Endothelial cell of hepatic sinusoid (primary cell): Measurements from ENCODE around the gene ACAD9.
"Not testable (repeated sequence)": the region's sequence is repeated elsewhere in the genome, so short reads cannot be mapped to it uniquely, and the experiment has no call there.

ENCODE experiments used
- in situ Hi-C: cut with HindIII; loops from 2 replicates; pipeline ENCODE4 v1.10.0; 2017; ENCODE audit warnings: low sequenced_read_pairs

ACAD9 gene

DNA sequence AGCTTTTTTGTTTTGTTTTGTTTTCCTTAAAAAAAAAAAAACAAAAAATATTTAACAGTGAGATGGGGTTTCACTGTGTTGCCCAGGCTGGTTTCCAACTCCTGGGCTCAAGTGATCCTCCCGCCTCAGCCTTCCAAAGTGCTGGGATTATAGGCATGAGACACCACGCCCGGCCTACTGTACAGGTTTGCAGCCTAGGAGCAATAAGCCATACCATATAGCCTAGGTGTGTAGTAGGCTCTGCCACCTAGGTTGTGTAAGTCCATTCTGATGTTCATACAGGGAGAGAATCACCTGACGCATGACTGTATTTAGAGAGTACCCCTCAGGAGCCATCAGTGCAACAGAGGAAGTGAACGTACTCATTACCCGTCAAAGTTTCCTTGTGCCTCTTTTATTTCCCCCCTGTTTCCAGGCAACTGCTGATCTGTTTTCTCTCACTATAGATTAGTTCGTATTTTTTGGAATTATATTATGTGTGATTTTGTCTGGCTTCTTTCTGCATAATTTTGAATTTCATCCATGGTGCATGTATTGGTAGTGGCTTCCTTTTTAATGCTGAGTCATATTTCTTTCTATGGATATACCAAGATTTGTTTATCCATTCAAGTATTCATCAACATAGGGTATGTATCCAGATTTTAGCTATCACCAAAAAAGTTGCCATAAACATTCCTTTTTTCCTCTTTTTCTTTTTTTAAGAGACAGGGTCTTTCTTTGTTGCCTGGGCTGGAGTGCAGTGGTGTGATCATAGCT lies 9.9 kb downstream of the ACAD9 start:
- in situ Hi-C loops: no loop called here

DNA sequence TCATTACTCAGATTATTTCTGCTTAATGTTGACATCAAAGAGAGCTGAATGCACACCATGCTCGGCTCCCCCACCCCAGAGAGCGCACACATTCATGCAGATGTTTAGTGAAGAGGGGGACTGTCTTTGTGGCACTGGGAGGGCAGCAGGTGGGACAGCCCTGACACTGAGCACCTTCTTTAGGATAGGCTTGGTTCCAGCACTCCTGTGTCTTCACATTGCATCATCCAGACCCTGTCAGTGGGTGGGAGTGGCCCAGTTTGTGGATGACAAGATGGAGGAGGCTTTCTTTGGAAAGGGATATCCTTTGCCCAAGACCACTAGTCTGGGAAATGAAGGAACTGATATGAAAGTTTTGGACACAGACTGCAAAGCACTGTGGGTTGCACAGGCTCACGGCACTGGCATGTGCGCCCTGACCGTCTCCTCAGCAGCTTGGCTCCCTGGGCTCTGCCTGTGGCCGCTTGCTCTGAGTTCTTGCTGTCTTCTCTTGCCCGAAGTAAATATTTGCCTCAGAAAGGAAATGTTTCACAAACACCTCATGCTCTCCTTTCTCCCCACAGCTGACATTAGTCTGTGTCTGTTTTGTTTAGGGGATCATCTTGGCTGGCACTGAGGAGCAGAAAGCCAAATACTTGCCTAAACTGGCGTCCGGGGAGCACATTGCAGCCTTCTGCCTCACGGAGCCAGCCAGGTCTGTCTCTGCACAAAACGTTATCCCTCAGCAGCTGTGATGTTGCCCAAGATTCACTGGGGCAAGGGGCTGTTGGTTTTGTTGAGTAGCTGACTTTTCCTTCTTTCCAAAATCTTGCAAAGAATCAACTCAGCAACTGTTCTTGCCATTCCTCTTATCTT lies 16.6 kb downstream of the ACAD9 start:
- in situ Hi-C loops: no loop called here

DNA sequence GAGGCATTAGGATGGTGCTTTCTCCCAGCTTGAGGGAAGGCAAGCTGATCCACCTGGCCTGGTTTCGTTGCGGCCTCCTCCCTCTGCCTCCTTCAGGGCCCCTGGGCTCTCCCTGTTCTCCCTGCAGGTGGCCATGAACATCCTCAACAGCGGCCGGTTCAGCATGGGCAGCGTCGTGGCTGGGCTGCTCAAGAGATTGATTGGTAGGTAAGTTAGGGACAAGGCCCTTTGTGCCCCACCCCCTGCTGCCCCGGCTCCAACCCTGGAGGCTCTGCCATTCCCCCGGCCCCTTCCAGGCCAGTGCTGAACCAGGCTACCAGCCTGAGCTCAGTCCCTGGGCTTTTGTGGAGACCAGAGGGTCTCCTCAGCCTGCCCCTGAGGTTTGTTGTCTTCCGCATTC lies 23.0 kb downstream of the ACAD9 start:
- in situ Hi-C loops: no loop called here

DNA sequence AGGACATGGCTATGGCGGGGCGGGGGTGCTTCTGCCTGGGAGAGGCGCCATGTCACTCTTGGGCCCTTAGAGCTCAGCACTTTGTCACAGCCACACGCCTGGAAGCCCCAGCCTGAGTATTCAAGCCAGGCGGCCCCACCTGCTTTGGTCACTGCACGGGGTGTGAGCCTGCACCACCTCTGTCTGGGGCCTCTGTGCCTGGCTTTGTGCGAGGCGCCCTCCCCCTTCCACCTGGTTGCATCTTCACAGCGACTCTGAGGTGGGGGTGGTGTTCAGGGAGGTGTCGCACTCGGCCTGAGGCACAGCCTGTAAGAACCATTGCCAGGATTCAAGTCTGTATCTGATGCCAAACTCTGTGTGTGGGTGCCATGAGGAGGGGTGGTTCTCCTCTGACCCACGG lies 24.1 kb downstream of the ACAD9 start:
- in situ Hi-C loops: no loop called here

DNA sequence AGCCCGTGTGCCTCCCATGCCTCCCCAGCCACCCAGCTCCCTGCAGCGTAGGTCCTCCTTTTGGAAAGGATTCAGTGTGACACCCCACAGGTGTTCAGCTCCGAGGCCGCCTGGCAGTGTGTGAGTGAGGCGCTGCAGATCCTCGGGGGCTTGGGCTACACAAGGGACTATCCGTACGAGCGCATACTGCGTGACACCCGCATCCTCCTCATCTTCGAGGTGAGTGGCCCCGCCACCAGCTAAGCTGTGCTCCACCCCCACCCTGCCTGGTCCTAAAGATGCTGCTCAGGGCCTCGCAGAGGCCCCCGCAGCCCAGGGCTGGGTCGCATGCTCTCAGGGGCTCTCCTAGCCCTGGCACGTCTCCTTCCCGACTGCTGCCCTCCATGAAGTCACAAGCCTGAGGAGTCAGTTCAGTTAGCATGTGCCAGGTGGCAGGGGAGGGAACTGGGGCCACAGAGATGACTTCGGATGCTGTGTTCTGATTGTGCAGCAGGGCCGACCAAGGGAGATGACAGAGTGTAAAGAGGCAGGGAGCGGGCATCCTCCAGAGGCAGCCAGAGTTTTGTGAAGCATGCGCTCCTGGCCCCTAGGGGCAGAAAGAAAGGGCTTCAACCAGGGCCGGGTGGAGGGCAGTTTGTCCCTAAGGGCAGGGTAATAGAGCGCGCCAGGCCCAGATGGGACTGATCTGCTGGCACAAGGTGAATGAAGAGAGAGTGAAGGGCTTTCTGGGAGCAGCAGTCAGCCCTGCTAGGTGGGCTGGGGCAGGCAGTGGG lies 26.8 kb downstream of the ACAD9 start:
- in situ Hi-C loops: no loop called here

DNA sequence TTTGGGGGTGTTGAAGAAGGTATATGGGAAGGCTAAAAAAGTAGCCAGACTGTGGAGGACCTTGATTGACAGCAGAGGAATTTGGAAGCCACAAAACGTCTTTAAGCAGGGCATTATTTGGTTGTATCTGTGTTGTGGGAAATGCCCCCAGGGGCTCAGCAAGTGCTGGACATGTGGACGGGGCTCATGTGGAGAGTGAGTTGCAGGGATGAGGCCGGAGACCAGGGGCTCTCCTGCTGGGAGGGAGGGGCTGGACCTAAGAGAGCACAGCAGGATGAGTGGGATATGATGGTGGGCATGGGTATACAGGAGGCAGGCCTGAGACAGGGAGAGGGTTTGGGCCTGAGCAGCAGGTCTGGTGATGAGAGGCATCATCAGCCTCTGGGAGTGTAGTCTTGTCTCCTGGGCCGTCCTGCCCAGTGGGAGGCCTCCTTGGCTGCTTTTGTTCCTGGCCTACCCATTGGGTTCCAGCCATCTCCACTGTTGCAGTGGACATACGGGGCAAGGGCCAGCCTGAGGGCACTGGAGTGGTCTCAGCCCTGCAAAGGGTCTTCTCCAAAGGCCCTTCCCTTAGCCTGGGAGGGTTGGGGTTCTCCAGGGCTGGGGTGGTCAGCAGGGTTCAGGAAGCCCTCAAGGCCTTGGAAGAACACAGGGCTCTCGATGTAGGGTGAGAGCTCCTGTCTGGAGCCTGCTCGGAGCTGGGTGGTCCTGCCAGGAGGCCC lies 27.5 kb downstream of the ACAD9 start:
- in situ Hi-C loops: no loop called here

DNA sequence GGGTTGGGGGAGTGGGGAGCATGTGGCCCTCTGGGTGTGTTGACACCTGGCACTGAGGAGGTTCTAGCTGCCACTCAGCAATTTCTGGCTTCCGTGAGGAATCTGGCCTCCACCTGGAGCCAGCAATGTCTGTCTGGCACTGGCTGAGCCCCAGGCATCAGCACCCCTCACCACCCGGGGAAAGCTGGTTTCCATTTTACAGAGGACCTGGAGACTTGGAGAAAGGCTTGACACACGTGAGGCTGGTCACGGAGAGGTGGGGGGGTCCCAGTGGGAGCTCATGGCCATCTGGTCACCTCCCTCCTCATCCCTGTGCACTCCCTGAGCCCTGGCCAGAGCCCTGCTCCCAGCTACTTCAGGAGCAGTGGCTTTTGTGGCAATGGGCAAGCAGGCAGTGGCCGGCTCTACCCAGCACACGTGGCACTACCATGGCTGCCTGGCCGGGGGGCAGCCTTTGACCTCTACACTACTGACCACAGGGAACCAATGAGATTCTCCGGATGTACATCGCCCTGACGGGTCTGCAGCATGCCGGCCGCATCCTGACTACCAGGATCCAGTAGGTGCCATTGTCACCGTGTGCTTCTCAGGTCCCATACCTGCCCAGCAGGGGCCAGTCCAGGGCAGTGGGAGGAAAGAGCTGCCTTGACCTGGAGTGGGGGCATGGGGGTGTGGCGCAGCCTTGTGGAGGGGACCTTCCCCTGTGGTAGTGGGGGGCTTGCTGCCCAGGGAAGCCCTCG lies 28.5 kb downstream of the ACAD9 start:
- in situ Hi-C loops: no loop called here

DNA sequence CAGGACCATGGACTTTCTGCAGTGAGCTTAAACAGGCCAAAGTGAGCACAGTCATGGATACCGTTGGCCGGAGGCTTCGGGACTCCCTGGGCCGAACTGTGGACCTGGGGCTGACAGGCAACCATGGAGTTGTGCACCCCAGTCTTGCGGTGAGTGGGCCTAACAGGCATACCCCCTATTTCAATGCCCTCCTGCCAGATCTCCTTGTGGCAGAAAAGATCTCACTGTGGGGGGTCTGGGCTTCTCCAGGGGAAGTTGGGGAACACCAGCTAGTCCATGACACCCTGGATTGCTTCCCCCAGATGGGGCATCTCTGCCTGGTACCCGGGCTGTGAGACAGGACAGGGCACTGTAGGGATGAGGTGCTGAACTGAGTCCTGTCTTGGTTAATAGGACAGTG lies 29.5 kb downstream of the ACAD9 start:
- in situ Hi-C loops: no loop called here

DNA sequence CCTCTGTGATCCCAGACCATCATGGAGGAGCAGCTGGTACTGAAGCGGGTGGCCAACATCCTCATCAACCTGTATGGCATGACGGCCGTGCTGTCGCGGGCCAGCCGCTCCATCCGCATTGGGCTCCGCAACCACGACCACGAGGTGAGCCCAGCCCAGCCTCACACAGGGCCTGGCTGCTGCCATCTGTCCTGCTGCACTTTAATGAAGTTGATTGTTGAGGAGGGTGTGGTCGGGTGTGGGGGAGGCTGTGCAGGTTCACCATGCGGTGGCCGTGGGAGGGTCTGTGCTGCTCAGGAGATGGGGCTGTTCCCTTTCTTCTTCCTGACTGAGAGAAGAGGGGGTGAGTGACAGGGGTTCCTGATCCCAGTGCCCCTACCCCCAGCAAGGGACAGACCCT lies 30.6 kb downstream of the ACAD9 start:
- in situ Hi-C loops: loop anchor here (10.0 kb wide), 2 partner anchors 225 to 325 kb away; no protein-coding TSS in a partner anchor

DNA sequence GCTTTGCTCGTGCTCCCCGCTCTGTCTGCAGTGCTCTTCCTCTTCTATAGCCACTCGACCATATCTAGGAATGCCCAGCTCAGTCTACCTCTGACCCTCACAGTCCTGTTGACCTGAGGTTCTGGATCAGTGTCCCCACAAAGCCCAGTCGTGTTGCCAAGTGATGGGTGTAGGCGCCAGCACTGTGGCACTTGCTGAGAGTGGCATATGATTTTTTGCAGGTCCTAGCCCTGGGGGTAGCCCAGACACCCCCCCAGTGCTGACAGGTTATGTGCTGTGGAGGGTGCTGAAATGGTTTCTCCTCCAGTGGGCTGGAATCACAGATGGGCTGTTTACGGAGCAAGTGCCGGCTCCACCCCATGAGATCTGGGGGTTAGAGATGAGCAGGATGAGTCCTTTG lies 32.5 kb downstream of the ACAD9 start:
- in situ Hi-C loops: loop anchor here (10.0 kb wide), 2 partner anchors 227 to 323 kb away; no protein-coding TSS in a partner anchor

DNA sequence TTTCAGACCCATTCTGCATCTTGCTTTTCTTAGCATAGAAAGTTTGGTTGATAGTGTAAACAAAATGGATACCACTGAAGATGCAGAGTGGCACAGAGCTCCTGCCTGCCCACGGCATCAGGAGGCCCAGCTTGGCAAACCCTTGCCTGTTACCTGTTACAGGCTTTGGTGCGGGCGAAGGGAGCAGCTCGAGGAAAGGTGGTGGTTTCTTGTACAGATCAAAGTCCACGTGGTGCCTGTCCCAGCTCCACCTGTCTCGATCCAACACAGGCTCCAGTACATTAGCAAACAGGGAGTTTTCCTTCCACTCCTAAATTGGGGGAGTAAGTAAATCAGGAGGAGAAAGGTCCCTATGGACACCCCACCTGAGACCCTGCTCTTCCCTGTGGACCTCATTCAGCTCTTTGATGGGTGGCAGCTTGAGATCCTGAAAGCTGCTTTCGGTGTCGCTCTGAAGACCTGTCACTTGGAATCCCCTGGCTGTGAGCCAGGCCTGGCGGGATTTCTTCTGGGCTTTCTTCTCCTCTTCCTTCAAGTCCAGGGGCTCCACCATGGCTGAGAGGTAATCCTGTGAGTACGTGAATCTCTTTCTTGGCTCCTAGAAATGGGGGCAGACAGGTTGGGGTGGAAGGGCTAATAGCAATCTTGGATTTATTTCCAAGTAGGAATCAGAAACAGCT lies 35.7 kb downstream of the ACAD9 start:
- in situ Hi-C loops: loop anchor here (5.0 to 10.0 kb wide), 3 partner anchors 77 to 320 kb away; partner anchors contain the start of gene CFAP92

DNA sequence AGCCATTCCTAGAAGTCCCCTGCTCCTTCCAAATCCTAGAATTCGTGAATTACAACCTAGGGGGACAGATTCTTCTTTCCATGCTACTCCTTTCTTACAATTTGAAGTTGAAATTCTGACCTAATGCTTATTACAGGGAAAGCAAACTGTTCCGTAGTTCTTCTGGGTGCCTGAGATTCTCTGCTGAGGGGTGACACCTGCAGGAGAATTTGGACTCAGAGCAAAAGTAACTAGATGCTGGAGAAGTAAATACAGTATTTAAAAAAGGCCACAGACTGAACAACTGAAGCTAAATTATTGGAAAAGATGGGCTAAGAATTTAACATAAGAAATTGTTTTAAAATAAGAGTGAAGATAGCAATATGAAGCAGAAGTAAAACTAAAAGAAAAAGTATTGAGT lies 37.9 kb downstream of the ACAD9 start:
- in situ Hi-C loops: loop anchor here (5.0 to 10.0 kb wide), 3 partner anchors 75 to 318 kb away; partner anchors contain the start of gene CFAP92

DNA sequence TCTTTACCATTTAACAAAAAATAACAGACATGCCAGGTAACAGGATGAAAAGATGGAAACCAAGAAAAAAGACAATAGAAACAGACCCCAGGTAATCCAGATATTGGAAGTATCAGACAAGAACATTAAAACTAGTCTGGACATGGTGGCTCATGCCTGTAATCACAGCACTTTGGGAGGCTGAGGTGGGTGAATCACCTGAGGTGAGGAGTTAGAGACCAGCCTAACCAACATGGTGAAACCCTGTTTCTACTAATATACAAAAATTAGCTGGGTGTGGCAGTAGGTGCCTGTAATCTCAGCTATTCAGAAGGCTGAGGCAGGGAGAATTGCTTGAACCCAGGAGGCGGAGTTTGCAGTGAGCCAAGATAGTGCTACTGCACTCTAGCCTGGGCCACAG lies 40.6 kb downstream of the ACAD9 start:
- in situ Hi-C loops: loop anchor here (5.0 to 10.0 kb wide), 3 partner anchors 72 to 315 kb away; partner anchors contain the start of gene CFAP92

DNA sequence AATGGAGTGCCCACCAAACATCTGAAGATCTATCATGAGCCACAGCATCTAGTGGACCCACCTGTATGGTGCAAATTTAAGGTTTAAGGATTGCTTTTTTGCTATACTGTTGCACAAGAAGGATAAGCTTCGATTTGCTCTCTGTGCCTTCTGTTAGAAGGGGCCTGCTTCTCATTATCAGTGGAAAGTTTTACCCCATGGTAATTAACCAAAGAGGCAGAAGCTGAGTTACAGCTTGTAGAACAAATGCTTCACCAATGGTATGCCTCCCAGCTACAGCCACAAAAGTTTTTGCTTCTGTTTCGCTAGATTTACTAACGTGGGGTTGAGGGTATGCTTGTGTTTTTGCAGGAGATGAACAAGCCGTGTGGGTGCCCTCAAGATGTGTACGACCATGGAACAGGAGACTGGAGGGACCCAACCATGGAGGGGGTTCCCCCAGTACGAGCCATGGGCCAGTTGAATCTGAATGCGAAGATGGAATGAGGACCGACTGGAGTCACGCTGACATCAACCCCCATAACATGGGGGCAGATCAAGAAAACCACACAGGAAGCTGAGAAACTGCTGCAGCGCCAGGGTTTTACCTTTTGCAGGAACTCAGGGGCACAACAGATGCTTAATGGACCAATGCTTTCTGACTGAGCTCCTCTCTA lies 43.5 kb downstream of the ACAD9 start:
- in situ Hi-C loops: no loop called here

DNA sequence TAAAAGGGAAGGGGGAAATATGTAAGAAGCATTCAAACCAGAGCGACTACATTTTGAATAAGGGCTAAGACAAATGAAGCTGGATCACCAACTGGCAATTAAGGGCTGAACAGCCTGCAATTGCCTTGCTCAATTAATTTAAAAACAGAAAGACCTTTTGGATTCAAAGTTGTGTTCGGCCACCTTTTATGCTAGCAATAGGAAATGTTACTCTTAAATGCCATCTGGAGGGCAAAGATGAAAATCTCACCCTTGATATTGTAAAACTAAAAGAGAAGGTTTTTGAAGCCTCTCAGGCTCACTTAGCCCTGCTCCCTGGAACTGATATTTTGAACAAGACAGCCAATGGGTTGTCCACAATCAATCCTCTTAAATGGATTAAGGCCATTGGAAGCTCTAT lies 44.2 kb downstream of the ACAD9 start:
- in situ Hi-C loops: no loop called here

DNA sequence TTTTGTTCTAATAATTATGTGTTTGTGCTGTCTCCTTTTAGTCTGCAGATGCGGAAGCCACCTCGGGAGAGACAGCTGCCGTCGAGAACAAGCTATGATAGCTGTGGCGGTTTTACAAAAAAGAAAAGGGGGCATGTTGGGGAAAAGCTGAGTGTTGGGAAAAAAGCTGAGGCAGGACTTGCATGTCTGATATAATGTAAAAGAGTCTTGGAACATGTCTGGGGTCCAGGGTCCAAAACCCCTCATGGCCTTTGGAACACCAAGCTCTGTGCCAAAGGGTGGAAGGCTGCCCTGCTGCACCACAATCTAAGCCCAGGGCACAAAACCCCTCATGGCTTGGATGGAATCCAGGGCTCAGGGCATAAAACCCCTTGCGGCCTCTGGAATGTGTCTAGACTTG lies 44.6 kb downstream of the ACAD9 start:
- in situ Hi-C loops: not testable (repeated sequence)

DNA sequence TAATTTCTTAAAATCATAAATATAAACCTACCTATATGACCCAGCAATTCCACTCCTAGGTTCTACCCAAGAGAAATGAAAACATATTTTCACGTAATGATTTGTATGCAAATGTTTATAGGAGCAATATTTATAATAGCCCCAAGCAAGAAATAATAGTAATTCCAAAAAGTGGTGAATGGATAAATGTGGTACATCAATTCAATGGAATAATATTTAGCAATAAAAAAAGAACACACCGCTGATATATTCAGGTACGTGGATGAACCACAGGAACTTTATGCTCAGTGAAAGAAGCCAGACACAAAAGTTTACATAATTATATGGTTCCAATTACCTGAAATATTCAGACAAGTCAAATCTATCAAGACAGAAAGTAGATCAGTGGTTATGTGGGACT lies 49.9 kb downstream of the ACAD9 start:
- in situ Hi-C loops: no loop called here

DNA sequence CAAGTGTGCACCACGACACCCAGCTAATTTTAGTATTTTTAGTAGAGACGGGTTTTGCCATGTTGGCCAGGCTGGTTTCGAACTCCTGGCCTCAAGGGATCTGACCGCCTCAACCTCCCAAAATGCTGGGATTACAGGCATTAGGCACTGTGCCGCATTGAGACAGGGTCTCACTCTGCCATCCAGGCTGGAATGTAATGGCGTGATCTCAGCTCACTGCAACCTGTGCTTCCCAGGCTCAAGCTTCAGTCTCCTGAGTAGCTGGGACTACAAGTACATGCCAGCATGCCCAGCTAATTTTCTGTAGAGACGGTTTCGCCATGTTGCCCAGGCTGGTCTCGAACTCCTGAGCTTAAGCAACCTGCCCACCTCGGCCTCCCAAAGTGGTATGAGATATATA lies 51.6 kb downstream of the ACAD9 start:
- in situ Hi-C loops: no loop called here
